Measurements from ENCODE around the gene MICU2. TPM values are rescaled to one million over a fixed set of nuclear protein-coding genes. Genes with fewer than 3 reads are reported as not detected.

The MICU2 gene
- polyA plus RNA-seq, 1 donor = 59.0 TPM

GRCh38 chr13:21470785-21471184, 133.2 kb downstream of the MICU2 start:
- peaks cover 3% of the 10 kb centered on the region for H3K4me1 ChIP-seq (ENCODE audit: control insufficient read depth, insufficient read depth, low read length)
- H3K27ac ChIP-seq (ENCODE audit: low read length) = no peak overlapping the region
- no peaks in the 10 kb centered on the region for H3K27me3 ChIP-seq (ENCODE audit: control insufficient read depth, insufficient read depth, low read length)
- H3K36me3 ChIP-seq (ENCODE audit: control insufficient read depth, insufficient read depth, low read length) = no peaks in the 10 kb centered on the region
- H3K4me3 ChIP-seq (ENCODE audit: low read length) = no peak overlapping the region
- H3K9me3 ChIP-seq (ENCODE audit: control insufficient read depth, low read depth, low read length) = peaks cover 7% of the 10 kb centered on the region
- no peak for DNase-seq

- no peak overlapping the region for H3K27ac ChIP-seq (ENCODE audit: low read length)
- H3K4me3 ChIP-seq (ENCODE audit: low read length) = no peak overlapping the region
- peak in 1 of 2 donors; percentile 4 for DNase-seq
- no peaks in the 10 kb centered on the region for H3K36me3 ChIP-seq (ENCODE audit: control insufficient read depth, insufficient read depth, low read length)
- WGBS (ENCODE audit: insufficient coverage, low lambda C conversion rate) = no CpG with 5 or more reads among the region's 7 CpGs
- H3K27me3 ChIP-seq (ENCODE audit: control insufficient read depth, insufficient read depth, low read length) = no peaks in the 10 kb centered on the region
- peaks cover 7% of the 10 kb centered on the region for H3K9me3 ChIP-seq (ENCODE audit: control insufficient read depth, low read depth, low read length)
- H3K4me1 ChIP-seq (ENCODE audit: control insufficient read depth, insufficient read depth, low read length) = peaks cover 4% of the 10 kb centered on the region
Measured at GRCh38 chr13:21466527-21466926, 137.4 kb downstream of the MICU2 start.

- peak; percentile 44 to 65 for DNase-seq
- 10% methylated on average over 2 of the region's 9 CpGs for WGBS (ENCODE audit: insufficient coverage, low lambda C conversion rate)
- Histone ChIP-seq H3K36me3 (ENCODE audit: control insufficient read depth, insufficient read depth, low read length) (no peaks in the 10 kb centered on the region), H3K4me1 (ENCODE audit: control insufficient read depth, insufficient read depth, low read length) (peaks cover 4% of the 10 kb centered on the region), H3K27me3 (ENCODE audit: control insufficient read depth, insufficient read depth, low read length) (no peaks in the 10 kb centered on the region), H3K27ac (ENCODE audit: low read length) (peak overlapping the region; percentile 31), H3K4me3 (ENCODE audit: low read length) (no peak overlapping the region), H3K9me3 (ENCODE audit: control insufficient read depth, low read depth, low read length) (peaks cover 1% of the 10 kb centered on the region)
Measured at GRCh38 chr13:21465710-21466160, 138.2 kb downstream of the MICU2 start.

GRCh38 chr13:21463424-21463823, 140.5 kb downstream of the MICU2 start:
- Histone ChIP-seq H3K27me3 (ENCODE audit: control insufficient read depth, insufficient read depth, low read length) (no peaks in the 10 kb centered on the region), H3K4me3 (ENCODE audit: low read length) (no peak overlapping the region), H3K36me3 (ENCODE audit: control insufficient read depth, insufficient read depth, low read length) (no peaks in the 10 kb centered on the region), H3K27ac (ENCODE audit: low read length) (no peak overlapping the region), H3K4me1 (ENCODE audit: control insufficient read depth, insufficient read depth, low read length) (peaks cover 4% of the 10 kb centered on the region), H3K9me3 (ENCODE audit: control insufficient read depth, low read depth, low read length) (no peaks in the 10 kb centered on the region)
- no peak for DNase-seq

- no peaks in the 10 kb centered on the region for H3K36me3 ChIP-seq (ENCODE audit: control insufficient read depth, insufficient read depth, low read length)
- no peak overlapping the region for H3K4me3 ChIP-seq (ENCODE audit: low read length)
- H3K27ac ChIP-seq (ENCODE audit: low read length) = no peak overlapping the region
- no peaks in the 10 kb centered on the region for H3K27me3 ChIP-seq (ENCODE audit: control insufficient read depth, insufficient read depth, low read length)
- no peak for DNase-seq
- peaks cover 4% of the 10 kb centered on the region for H3K4me1 ChIP-seq (ENCODE audit: control insufficient read depth, insufficient read depth, low read length)
- no CpG with 5 or more reads among the region's 3 CpGs for WGBS (ENCODE audit: insufficient coverage, low lambda C conversion rate)
- H3K9me3 ChIP-seq (ENCODE audit: control insufficient read depth, low read depth, low read length) = no peaks in the 10 kb centered on the region
Measured at GRCh38 chr13:21461131-21461530, 142.8 kb downstream of the MICU2 start.

- WGBS (ENCODE audit: insufficient coverage, low lambda C conversion rate) = 0% methylated on average over 1 of the region's 107 CpGs
- H3K4me1 ChIP-seq (ENCODE audit: control insufficient read depth, insufficient read depth, low read length) = no peaks in the 10 kb centered on the region
- H3K9me3 ChIP-seq (ENCODE audit: control insufficient read depth, low read depth, low read length) = no peaks in the 10 kb centered on the region
- no peaks in the 10 kb centered on the region for H3K27me3 ChIP-seq (ENCODE audit: control insufficient read depth, insufficient read depth, low read length)
- peak; percentile 81 to 86 for DNase-seq
- peak within 1 kb of the TSS; percentile 81 for H3K27ac ChIP-seq (ENCODE audit: low read length)
- no peaks in the 10 kb centered on the region for H3K36me3 ChIP-seq (ENCODE audit: control insufficient read depth, insufficient read depth, low read length)
- H3K4me3 ChIP-seq (ENCODE audit: low read length) = peak within 1 kb of the TSS; percentile 95
Measured at GRCh38 chr13:21458813-21459701, 144.9 kb downstream of the MICU2 start, which contains the start of gene ZDHHC20. Gene ZDHHC20 (minus strand): TSS chr13:21459303. CDS start chr13:21459171, 132 bp downstream.

- peak in 1 of 2 donors; percentile 65 for DNase-seq
- peak overlapping the region; percentile 95 for H3K4me3 ChIP-seq (ENCODE audit: low read length)
- H3K9me3 ChIP-seq (ENCODE audit: control insufficient read depth, low read depth, low read length) = no peaks in the 10 kb centered on the region
- H3K4me1 ChIP-seq (ENCODE audit: control insufficient read depth, insufficient read depth, low read length) = no peaks in the 10 kb centered on the region
- no peaks in the 10 kb centered on the region for H3K27me3 ChIP-seq (ENCODE audit: control insufficient read depth, insufficient read depth, low read length)
- H3K36me3 ChIP-seq (ENCODE audit: control insufficient read depth, insufficient read depth, low read length) = no peaks in the 10 kb centered on the region
- H3K27ac ChIP-seq (ENCODE audit: low read length) = peak overlapping the region; percentile 81
- 0% methylated on average over 2 of the region's 16 CpGs for WGBS (ENCODE audit: insufficient coverage, low lambda C conversion rate)
Measured at GRCh38 chr13:21458451-21458812, 145.5 kb downstream of the MICU2 start.

GRCh38 chr13:21453387-21454081, 150.4 kb downstream of the MICU2 start:
- Histone ChIP-seq H3K36me3 (ENCODE audit: control insufficient read depth, insufficient read depth, low read length) (no peaks in the 10 kb centered on the region), H3K27ac (ENCODE audit: low read length) (no peak overlapping the region), H3K27me3 (ENCODE audit: control insufficient read depth, insufficient read depth, low read length) (no peaks in the 10 kb centered on the region), H3K4me3 (ENCODE audit: low read length) (no peak overlapping the region), H3K4me1 (ENCODE audit: control insufficient read depth, insufficient read depth, low read length) (no peaks in the 10 kb centered on the region), H3K9me3 (ENCODE audit: control insufficient read depth, low read depth, low read length) (no peaks in the 10 kb centered on the region)
- WGBS (ENCODE audit: insufficient coverage, low lambda C conversion rate) = 100% methylated on average over 2 of the region's 6 CpGs
- no peak for DNase-seq

- no peak for DNase-seq
- Histone ChIP-seq H3K27ac (ENCODE audit: low read length) (no peak overlapping the region), H3K4me1 (ENCODE audit: control insufficient read depth, insufficient read depth, low read length) (no peaks in the 10 kb centered on the region), H3K27me3 (ENCODE audit: control insufficient read depth, insufficient read depth, low read length) (no peaks in the 10 kb centered on the region), H3K4me3 (ENCODE audit: low read length) (no peak overlapping the region), H3K36me3 (ENCODE audit: control insufficient read depth, insufficient read depth, low read length) (no peaks in the 10 kb centered on the region), H3K9me3 (ENCODE audit: control insufficient read depth, low read depth, low read length) (peaks cover 5% of the 10 kb centered on the region)
- WGBS (ENCODE audit: insufficient coverage, low lambda C conversion rate) = no CpG with 5 or more reads among the region's 3 CpGs
Measured at GRCh38 chr13:21450936-21451335, 153.0 kb downstream of the MICU2 start.

GRCh38 chr13:21446656-21447055, 157.3 kb downstream of the MICU2 start:
- H3K27ac ChIP-seq (ENCODE audit: low read length) = no peak overlapping the region
- H3K4me3 ChIP-seq (ENCODE audit: low read length) = no peak overlapping the region
- 100% methylated on average over 1 of the region's 2 CpGs for WGBS (ENCODE audit: insufficient coverage, low lambda C conversion rate)
- H3K9me3 ChIP-seq (ENCODE audit: control insufficient read depth, low read depth, low read length) = peaks cover 5% of the 10 kb centered on the region
- no peaks in the 10 kb centered on the region for H3K4me1 ChIP-seq (ENCODE audit: control insufficient read depth, insufficient read depth, low read length)
- H3K27me3 ChIP-seq (ENCODE audit: control insufficient read depth, insufficient read depth, low read length) = no peaks in the 10 kb centered on the region
- no peaks in the 10 kb centered on the region for H3K36me3 ChIP-seq (ENCODE audit: control insufficient read depth, insufficient read depth, low read length)
- DNase-seq = no peak
